Measurements from ENCODE around the gene VDR. TPM values are rescaled to one million over a fixed set of nuclear protein-coding genes. Genes with fewer than 3 reads are reported as not detected.

Gene VDR
- total RNA-seq, 1 donor from 2014 or later = 0.20 TPM

DNA sequence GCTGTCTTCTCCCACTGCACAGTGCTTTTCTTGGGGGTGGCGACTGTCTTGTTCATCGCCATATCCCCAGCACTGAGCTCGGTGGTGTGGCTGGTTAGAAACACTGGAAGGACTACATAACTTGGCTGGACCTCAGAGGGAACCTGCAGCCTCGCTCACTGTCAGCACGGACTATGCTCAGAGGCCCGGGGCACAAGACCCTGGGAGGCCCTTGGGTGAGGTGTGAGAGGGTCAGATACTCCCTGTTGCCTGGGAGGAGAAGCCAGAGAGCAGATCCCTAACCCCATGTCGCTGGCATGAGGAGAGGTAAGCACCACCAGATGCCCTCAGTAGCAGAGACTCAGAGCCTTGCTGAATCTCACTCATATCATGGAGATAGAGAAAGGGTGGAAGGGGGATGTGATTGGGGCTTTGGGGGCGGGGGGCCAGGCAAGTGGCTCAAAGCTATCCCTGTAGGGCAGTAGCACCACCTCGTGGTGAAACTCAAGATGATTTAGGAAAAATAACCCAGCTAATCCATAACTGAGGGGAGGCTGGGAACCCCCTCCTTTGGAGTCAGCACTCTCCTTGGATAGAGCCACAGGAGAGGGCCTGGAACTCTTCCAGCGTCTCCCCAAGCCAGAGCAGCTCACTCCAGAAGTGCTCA lies 66.4 kb downstream of the VDR start:
- no peak for DNase-seq
- intact Hi-C loops (cut with micrococcal nuclease) = loop anchor here (2.0 to 10.0 kb wide), 3 partner anchors 36 to 124 kb away; partner anchors contain the start of gene SLC48A1
- peak; percentile 63 for ATAC-seq

- DNase-seq = peak; percentile 74
- peak; percentile 86 for ATAC-seq
- intact Hi-C loops (cut with micrococcal nuclease) = loop anchor here (2.0 to 10.0 kb wide), 3 partner anchors 35 to 123 kb away; partner anchors contain the start of gene SLC48A1
These were observed 67.3 kb downstream of the VDR start for GRCh38 chr12:47837190-47838171.

GRCh38 chr12:47835831-47836155 lies 69.0 kb downstream of the VDR start:
- ATAC-seq = no peak
- no peak for DNase-seq
- intact Hi-C loops (cut with micrococcal nuclease) = loop anchor here (5.0 to 10.0 kb wide), 2 partner anchors 33 to 61 kb away; partner anchors contain the start of gene SLC48A1

GRCh38 chr12:47835006-47835830 lies 69.6 kb downstream of the VDR start:
- intact Hi-C loops (cut with micrococcal nuclease) = loop anchor here (5.0 to 10.0 kb wide), 2 partner anchors 33 to 60 kb away; partner anchors contain the start of gene SLC48A1
- DNase-seq (no peak), ATAC-seq (no peak)

- intact Hi-C loops (cut with micrococcal nuclease) = loop anchor here (10.0 kb wide), 1 partner anchor 60 kb away; the partner anchor contains the start of gene SLC48A1
- no peak for ATAC-seq
- peak; percentile 7 for DNase-seq
These were observed 70.4 kb downstream of the VDR start for GRCh38 chr12:47834199-47834903.

GRCh38 chr12:47833591-47834012 lies 71.2 kb downstream of the VDR start:
- DNase-seq (peak; percentile 18), ATAC-seq (no peak)
- intact Hi-C loops (cut with micrococcal nuclease) = loop anchor here (10.0 kb wide), 1 partner anchor 59 kb away; the partner anchor contains the start of gene SLC48A1

DNA sequence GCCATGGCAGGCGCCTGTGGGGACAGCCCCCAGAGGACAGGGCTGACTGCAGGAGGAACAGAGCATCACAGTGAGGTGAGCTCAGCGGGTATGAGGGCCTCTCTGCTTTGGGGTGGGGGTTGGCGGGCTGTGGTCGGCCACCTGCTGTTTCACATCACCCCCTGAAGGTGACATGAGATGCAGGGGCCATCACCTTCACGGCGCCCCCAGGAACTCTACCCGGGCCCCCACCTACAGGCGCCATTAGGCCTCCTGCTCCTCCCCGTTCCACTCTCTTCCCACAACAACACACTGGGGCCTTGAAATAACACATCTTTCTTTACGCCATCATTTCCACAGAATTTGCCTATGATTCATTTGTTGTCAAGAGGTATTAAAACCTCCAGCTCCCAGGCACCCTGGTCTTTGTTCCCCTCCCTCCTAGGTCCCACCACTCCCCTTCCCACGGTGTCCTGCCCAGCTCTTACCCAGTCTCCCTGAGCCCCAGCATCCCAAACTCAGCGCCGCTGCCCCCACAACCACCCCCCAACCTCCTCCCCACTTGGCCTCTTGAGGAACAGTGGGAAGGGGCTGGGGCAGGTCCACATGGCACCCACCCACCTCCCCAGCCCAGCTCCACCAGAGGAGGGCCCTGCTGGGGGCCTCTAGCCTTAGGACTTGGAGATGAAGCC lies 72.4 kb downstream of the VDR start:
- no peak for ATAC-seq

GRCh38 chr12:47829584-47829983 lies 75.2 kb downstream of the VDR start:
- intact Hi-C loops (cut with micrococcal nuclease) = no loop called here
- DNase-seq = no peak
- ATAC-seq = no peak

More for the DNA sequence above, 72.4 kb downstream of the VDR start:
- DNase-seq = no peak
- intact Hi-C loops (cut with micrococcal nuclease) = loop anchor here (10.0 kb wide), 1 partner anchor 58 kb away; the partner anchor contains the start of gene SLC48A1

- intact Hi-C loops (cut with micrococcal nuclease) = no loop called here
- DNase-seq = peak; percentile 86
- peak; percentile 85 for ATAC-seq
These were observed 75.8 kb downstream of the VDR start for GRCh38 chr12:47828976-47829482.

DNA sequence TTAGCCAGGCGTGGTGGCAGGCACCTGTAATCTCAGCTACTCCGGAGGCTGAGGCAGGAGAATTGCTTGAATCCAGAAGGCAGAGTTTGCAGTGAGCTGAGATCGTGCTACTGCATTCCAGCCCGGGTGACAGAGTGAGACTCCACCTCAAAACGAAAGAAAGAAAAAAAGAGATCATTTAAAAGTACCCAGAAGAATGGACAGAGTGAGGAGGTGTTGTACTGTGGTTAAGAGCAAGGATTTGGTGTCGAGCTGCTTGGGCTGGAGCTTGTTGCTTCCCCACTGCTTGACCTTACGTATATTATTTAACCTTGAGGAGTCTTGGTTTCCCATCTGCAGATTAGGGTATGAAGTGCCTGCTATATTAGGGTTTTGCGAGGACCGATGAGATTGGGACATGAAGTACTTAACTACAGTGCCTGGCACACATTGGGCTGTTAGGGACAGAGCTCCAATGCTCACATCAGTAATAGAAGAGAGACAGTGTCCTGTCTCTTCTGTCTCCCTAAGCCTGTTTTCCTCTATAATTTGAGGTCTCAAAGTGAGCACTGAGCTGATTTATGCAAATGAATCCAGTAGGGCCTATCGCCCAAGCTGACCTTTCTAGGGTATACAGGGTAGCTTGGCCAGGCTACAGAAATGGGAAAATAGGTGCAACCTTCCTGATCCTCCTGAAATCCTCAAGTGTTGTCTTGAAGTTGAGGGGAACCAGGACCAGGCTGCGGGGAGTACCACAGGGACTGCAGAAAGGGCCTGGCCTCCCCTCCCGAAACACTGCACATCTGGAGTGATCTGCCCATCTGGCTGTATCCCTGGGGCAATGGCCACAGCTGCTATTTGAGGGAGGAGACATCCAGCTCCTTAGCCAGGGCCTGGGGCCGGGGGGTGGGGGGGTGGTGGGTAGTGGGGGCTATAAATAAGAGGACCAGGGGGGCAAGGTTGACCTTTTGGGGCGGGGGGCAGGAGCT lies 76.5 kb downstream of the VDR start:
- intact Hi-C loops (cut with micrococcal nuclease) = no loop called here
- ATAC-seq = peak; percentile 73
- peak; percentile 72 for DNase-seq

DNA sequence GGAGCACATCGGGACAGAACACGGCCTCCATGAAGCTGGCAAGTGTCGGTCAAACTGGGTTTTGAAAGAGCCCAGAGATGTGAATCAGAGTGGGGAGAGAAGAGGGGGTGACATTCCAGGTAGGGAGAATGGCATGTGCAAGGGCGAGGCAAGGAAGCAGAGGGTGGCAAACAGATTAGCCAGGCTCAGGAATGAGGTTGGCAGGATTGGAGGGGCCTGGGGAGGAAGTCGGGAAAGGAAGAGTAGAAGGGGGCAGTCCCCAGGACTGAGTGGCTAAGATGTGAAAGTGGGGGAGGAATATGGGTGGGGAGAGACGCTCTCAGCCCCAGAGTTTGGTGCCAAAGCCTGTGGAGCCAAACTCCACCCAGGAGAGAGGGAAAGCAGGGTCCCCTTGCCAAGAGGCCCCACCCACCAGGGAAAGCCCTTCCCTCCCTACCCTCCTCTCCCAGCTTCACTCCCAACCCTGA lies 79.6 kb downstream of the VDR start:
- DNase-seq (peak; percentile 78), ATAC-seq (peak; percentile 18)
- intact Hi-C loops (cut with micrococcal nuclease) = no loop called here

DNA sequence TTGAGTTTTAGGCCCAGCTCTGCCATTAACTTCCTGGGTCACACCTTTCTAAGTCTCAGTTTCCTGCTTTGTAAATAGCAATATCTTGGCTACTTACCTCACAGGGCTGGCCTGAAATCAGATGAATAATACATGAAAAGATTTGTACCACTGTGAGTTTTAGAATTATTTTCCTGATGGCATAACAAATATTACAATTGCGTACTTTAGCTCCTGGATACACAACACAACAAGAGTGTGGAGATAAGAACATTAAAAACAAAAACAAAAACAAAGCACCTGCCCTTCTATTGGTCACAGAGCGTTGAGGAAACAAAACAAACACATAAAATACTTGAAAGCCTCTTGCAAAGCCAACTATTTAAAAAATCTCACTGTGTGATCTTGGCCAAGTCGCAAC lies 80.2 kb downstream of the VDR start:
- DNase-seq (no peak), ATAC-seq (no peak)
- intact Hi-C loops (cut with micrococcal nuclease) = no loop called here

DNA sequence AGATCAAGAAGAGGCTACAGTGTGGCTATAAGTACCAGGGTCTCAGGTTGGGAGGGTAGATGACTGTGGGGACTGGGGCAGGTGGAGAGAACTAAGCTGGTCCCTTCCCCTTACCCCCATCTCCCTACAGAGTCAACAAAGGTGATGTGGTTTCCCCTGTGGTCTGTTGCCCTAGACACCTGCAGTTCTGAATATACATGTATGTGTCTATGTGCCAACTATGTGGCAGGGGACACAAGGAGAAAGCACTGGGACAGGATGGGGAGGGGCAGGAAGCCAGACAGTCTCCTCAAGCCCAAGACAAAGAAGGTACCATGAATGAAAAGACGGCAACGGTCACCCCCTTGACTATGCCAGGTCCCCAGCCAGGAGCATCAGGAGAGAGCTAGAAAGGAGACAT lies 80.6 kb downstream of the VDR start:
- intact Hi-C loops (cut with micrococcal nuclease) = no loop called here
- DNase-seq = no peak
- ATAC-seq = no peak

GRCh38 chr12:47823422-47824086 lies 81.2 kb downstream of the VDR start:
- no peak for ATAC-seq
- intact Hi-C loops (cut with micrococcal nuclease) = no loop called here

GRCh38 chr12:47822863-47823262 lies 81.9 kb downstream of the VDR start:
- DNase-seq (peak; percentile 14), ATAC-seq (no peak)
- intact Hi-C loops (cut with micrococcal nuclease) = no loop called here

More at GRCh38 chr12:47823422-47824086, 81.2 kb downstream of the VDR start:
- no peak for DNase-seq

DNA sequence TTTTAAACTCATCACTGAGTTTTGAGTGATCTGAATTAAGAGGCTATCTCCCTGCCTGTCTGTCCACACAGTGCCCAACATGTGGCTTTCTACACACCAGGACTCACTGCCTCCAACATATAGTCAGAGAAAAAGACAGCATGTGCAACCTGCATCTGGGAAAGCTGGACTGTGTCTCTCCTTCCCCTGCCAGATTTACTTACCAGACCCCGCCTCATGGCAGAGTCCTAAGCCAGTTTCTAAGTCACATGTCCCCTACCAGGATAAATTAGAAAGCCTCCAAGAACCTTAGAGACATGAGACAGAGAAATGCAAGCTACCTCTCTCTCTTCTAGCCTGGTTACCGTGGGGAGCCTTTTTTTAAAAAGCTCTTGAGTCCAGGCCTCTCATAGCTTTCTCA lies 82.4 kb downstream of the VDR start:
- ATAC-seq = no peak
- intact Hi-C loops (cut with micrococcal nuclease) = no loop called here
- DNase-seq = peak; percentile 17

All from left ventricle myocardium superior (tissue), 1 donor.